MM.1S (cell line): ENCODE measurements around the gene ATP6V1B1.

Experiments
- CTCF ChIP-seq: fragments of 300-600 bp; sonication (generic); IDR thresholded peaks from 2 replicates; pipeline ENCODE4 v1.5.1; 2016; ENCODE audit warnings: antibody characterized with exemption, low read length, mixed read lengths
- EZH2phosphoT487 ChIP-seq: fragments of 300-600 bp; sonication (generic); IDR thresholded peaks from 2 replicates; pipeline ENCODE4 v1.6.1; 2018; ENCODE audit warnings: antibody characterized with exemption, low read length

- TF ChIP-seq CTCF = no peak
- no peak for TF ChIP-seq EZH2phosphoT487
Observed at GRCh38 chr2:70994009-70994698, 58.5 kb downstream of the ATP6V1B1 start.
